Upper lobe of right lung (tissue), 1 donor: ENCODE results near the gene WNT1. TPM values are rescaled to one million over a fixed set of nuclear protein-coding genes. Genes with fewer than 3 reads are reported as not detected.

Experiments
- ATAC-seq: fragments of 200-7000 bp; cut with Tn5 transposase; one replicate; pipeline ENCODE4 v1.9.1; 2020; ENCODE audit warnings: mild to moderate bottlenecking, moderate library complexity
- DNase-seq: peaks from one replicate; pipeline ENCODE4 v3.0.0-alpha.2; 2020
- H3K27ac ChIP-seq: fragments of 200-600 bp; one replicate; pipeline ENCODE4 v1.8.0; 2022
- H3K27me3 ChIP-seq: fragments of 200-600 bp; one replicate; pipeline ENCODE4 v1.8.0; 2022; ENCODE audit warnings: mild to moderate bottlenecking
- H3K36me3 ChIP-seq: fragments of 200-600 bp; one replicate; pipeline ENCODE4 v1.8.0; 2022
- H3K4me1 ChIP-seq: fragments of 200-600 bp; one replicate; pipeline ENCODE4 v1.8.0; 2022
- H3K4me3 ChIP-seq: fragments of 200-600 bp; one replicate; pipeline ENCODE4 v1.8.0; 2022; ENCODE audit warnings: mild to moderate bottlenecking
- H3K9me3 ChIP-seq: fragments of 200-600 bp; one replicate; pipeline ENCODE4 v1.8.0; 2022
- intact Hi-C: fragments of 100-400 bp; cut with DNase I; formaldehyde crosslinking; loops from one replicate; pipeline ENCODE4 v1.11.0; 2022
- total RNA-seq: library from RNA; stranded (reverse); fragmentation: NEBNext Ultra II Directional; extraction: Animal tissue kit (Norgen Biotek cat#: 25700); gene quantifications from one replicate; pipeline ENCODE4 v1.2.1, GENCODE V29; 2021
- TF ChIP-seq, protein P1 (sequence below): fragments of 200-600 bp; IDR thresholded peaks from one replicate; pipeline ENCODE4 v1.8.0; 2022; ENCODE audit warnings: antibody characterized with exemption
- donor health status: DM: no; HTN: yes; CAD: no; lungs with severe emphysema.

Gene WNT1
- total RNA-seq, 1 donor from 2014 or later = not detected

GRCh38 chr12:49030119-49030518 lies 52.0 kb downstream of the WNT1 start:
- no peak overlapping the region for H3K27ac ChIP-seq
- peaks cover 4% of the 10 kb centered on the region for H3K4me1 ChIP-seq
- TF ChIP-seq, protein P1, sequence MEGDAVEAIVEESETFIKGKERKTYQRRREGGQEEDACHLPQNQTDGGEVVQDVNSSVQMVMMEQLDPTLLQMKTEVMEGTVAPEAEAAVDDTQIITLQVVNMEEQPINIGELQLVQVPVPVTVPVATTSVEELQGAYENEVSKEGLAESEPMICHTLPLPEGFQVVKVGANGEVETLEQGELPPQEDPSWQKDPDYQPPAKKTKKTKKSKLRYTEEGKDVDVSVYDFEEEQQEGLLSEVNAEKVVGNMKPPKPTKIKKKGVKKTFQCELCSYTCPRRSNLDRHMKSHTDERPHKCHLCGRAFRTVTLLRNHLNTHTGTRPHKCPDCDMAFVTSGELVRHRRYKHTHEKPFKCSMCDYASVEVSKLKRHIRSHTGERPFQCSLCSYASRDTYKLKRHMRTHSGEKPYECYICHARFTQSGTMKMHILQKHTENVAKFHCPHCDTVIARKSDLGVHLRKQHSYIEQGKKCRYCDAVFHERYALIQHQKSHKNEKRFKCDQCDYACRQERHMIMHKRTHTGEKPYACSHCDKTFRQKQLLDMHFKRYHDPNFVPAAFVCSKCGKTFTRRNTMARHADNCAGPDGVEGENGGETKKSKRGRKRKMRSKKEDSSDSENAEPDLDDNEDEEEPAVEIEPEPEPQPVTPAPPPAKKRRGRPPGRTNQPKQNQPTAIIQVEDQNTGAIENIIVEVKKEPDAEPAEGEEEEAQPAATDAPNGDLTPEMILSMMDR = no peak
- no peaks in the 10 kb centered on the region for H3K9me3 ChIP-seq
- intact Hi-C loops = no loop called here
- ATAC-seq (no peak), DNase-seq (no peak)
- no peak overlapping the region for H3K4me3 ChIP-seq
- no peaks in the 10 kb centered on the region for H3K27me3 ChIP-seq
- H3K36me3 ChIP-seq = peaks cover 89% of the 10 kb centered on the region

GRCh38 chr12:49030714-49031572 lies 52.8 kb downstream of the WNT1 start:
- Histone ChIP-seq H3K4me1 (peaks cover 4% of the 10 kb centered on the region), H3K27ac (no peak overlapping the region), H3K4me3 (no peak overlapping the region), H3K36me3 (peaks cover 88% of the 10 kb centered on the region), H3K27me3 (no peaks in the 10 kb centered on the region), H3K9me3 (no peaks in the 10 kb centered on the region)
- TF ChIP-seq, protein P1 = no peak
- ATAC-seq = no peak
- intact Hi-C loops = no loop called here
- no peak for DNase-seq

DNA sequence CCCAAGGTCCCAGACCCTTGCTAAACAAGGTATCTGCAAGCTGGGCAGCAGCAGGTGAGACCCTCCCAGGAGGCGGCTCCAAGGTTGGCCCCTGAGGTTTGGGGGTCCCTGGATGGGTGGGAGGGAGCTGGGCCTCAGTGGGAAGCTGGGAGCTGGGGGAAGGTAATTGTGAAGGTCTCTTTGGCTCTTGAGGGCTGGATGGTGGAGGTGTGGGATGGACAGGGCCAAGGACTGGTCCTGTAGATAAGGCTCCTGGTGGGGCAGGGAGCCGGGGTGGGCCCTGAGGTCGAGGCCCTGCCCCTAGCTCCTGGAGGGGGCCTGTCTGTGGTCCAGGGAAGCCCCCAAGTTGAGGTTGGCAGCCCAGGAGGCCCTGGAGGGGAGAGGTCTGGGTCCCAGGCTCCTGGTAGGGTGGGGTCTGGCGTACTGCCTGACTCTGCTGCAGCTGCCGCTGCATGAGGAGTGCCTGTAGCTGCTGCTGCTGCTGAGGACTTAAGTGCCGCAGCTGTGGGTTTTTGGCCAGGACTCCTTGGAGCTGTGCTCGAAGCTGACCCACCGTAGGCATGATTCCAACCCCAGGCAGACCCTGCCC lies 53.5 kb downstream of the WNT1 start:
- DNase-seq = no peak
- H3K27me3 ChIP-seq = no peaks in the 10 kb centered on the region
- intact Hi-C loops = no loop called here
- H3K36me3 ChIP-seq = peaks cover 88% of the 10 kb centered on the region
- TF ChIP-seq, protein P1 = no peak
- no peaks in the 10 kb centered on the region for H3K9me3 ChIP-seq
- peaks cover 4% of the 10 kb centered on the region for H3K4me1 ChIP-seq
- H3K27ac ChIP-seq = peak overlapping the region; percentile 36
- H3K4me3 ChIP-seq = no peak overlapping the region
- ATAC-seq = no peak

Other genes starting within 250 kb of the WNT1 start
- 42.9 TPM for gene ADCY6, start 189.2 kb upstream of the WNT1 start, total RNA-seq
- gene CACNB3, start 159.8 kb upstream of the WNT1 start, total RNA-seq = 24.4 TPM
- gene DDX23, start 126.2 kb upstream of the WNT1 start, total RNA-seq = 77.2 TPM
- 7.1 TPM for gene RND1, start 112.5 kb upstream of the WNT1 start, total RNA-seq
- 19.5 TPM for gene FKBP11, start 52.8 kb upstream of the WNT1 start, total RNA-seq
- gene ARF3, start 20.8 kb upstream of the WNT1 start, total RNA-seq = 146 TPM
- 1.2 TPM for gene WNT10B, start 6.6 kb upstream of the WNT1 start, total RNA-seq
- not detected for gene DDN, start 21.1 kb downstream of the WNT1 start, total RNA-seq
- gene PRKAG1, start 40.5 kb downstream of the WNT1 start, total RNA-seq = 46.5 TPM
- gene KMT2D, start 82.5 kb downstream of the WNT1 start, total RNA-seq = 102 TPM
- 1.1 TPM for gene RHEBL1, start 91.7 kb downstream of the WNT1 start, total RNA-seq
- gene DHH, start 116.5 kb downstream of the WNT1 start, total RNA-seq = 2.1 TPM
- gene LMBR1L, start 132.5 kb downstream of the WNT1 start, total RNA-seq = 54.3 TPM
- gene TUBA1B, start 153.1 kb downstream of the WNT1 start, total RNA-seq = 440 TPM
- gene TUBA1A, start 210.8 kb downstream of the WNT1 start, total RNA-seq = 90.8 TPM